SU-DHL-6 (cell line): ENCODE data around the gene SGPL1.

Experiments
- EZH2phosphoT487 ChIP-seq: fragments of 200-600 bp; sonication (generic), shearing (Covaris generic); conservative IDR thresholded peaks from 2 replicates; pipeline ENCODE4 v1.6.1; 2018; ENCODE audit warnings: mild to moderate bottlenecking, antibody characterized with exemption, low read length, moderate library complexity, mixed read lengths
- TF ChIP-seq, protein P1 (sequence below): fragments of 200-600 bp; sonication (generic); IDR thresholded peaks from one replicate; pipeline ENCODE4 v1.5.1; 2017; ENCODE audit warnings: antibody characterized with exemption, mild to moderate bottlenecking, low read length, moderate library complexity; ENCODE audit not compliant: insufficient read depth, poor library complexity, severe bottlenecking

DNA sequence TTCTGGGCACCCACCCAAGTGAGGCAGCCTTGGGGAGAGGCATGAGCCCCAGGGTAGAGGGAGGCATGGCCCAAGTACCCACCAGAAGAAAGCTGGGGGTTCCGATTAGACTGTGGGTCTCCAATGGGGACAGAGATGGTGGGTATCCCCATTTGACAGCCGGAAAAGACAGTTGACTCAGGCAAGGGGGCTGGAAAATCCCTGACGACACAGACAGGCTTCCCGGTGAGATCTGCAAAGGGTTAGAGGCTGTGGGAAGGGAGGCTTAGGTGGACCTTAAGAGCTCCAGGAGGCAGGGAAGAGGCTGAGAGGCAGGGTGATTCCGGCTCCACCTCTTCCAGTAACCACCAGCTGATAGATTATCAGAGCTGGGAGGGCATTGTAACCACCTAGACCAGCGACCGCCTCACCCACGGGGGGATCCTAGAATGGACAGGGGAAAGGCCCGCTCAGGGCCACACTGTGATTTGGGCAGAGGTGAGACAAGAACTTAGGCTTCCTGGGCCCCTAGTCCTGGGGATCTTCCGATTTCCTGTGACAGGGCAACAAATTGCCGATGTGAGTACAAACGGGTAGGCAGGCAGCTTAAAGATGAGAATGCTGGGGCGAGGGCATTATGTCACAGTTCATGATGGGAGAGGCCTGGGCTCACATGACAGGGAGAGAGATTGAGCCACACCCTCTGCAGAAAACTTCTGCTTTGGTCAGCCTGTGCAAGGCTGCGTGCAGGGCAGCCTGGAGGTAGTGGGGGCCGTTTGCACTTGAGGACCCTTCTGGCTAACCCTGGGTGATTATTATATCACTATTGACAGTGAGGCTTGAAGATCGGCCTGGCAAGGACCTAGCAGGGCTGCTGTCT, 36.0 kb upstream of the SGPL1 start:
- TF ChIP-seq, protein P1, sequence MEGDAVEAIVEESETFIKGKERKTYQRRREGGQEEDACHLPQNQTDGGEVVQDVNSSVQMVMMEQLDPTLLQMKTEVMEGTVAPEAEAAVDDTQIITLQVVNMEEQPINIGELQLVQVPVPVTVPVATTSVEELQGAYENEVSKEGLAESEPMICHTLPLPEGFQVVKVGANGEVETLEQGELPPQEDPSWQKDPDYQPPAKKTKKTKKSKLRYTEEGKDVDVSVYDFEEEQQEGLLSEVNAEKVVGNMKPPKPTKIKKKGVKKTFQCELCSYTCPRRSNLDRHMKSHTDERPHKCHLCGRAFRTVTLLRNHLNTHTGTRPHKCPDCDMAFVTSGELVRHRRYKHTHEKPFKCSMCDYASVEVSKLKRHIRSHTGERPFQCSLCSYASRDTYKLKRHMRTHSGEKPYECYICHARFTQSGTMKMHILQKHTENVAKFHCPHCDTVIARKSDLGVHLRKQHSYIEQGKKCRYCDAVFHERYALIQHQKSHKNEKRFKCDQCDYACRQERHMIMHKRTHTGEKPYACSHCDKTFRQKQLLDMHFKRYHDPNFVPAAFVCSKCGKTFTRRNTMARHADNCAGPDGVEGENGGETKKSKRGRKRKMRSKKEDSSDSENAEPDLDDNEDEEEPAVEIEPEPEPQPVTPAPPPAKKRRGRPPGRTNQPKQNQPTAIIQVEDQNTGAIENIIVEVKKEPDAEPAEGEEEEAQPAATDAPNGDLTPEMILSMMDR, result no peak
- no peak for TF ChIP-seq EZH2phosphoT487
